OCI-LY1 (cell line): ENCODE data around the gene HOXD13.

ENCODE experiments used
- H2AFZ ChIP-seq: fragments of 200-600 bp; sonication (generic), shearing (Covaris generic); 2 replicates; pipeline ENCODE4 v1.6.0; 2014; ENCODE audit warnings: antibody characterized with exemption, mild to moderate bottlenecking, low read length
- H3F3A ChIP-seq: fragments of 200-600 bp; sonication (generic), shearing (Covaris generic); 2 replicates; pipeline ENCODE4 v1.6.0; 2014; ENCODE audit warnings: mild to moderate bottlenecking, antibody characterized with exemption, low read length, moderate library complexity; ENCODE audit not compliant: insufficient read depth
- H3K27ac ChIP-seq: fragments of 200-600 bp; sonication (generic); 2 replicates; pipeline ENCODE4 v1.5.1; 2014; ENCODE audit warnings: low read length, mixed run types, mild to moderate bottlenecking, low read depth; ENCODE audit not compliant: poor library complexity, severe bottlenecking
- H3K27me3 ChIP-seq: fragments of 200-600 bp; sonication (generic); 2 replicates; pipeline ENCODE4 v1.6.0; 2014; ENCODE audit warnings: antibody characterized with exemption, mild to moderate bottlenecking, low read length, moderate library complexity; ENCODE audit not compliant: insufficient read depth
- H3K36me3 ChIP-seq: fragments of 200-600 bp; sonication (generic); 2 replicates; pipeline ENCODE4 v1.6.1; 2014; ENCODE audit warnings: mild to moderate bottlenecking, antibody characterized with exemption, low read length, moderate library complexity, mixed read lengths; ENCODE audit not compliant: insufficient read depth
- H3K4me1 ChIP-seq: fragments of 200-600 bp; sonication (generic); 2 replicates; pipeline ENCODE4 v1.5.1; 2014; ENCODE audit warnings: mild to moderate bottlenecking, low read length, moderate library complexity; ENCODE audit not compliant: insufficient read depth, severe bottlenecking
- H3K4me2 ChIP-seq: fragments of 200-600 bp; sonication (generic), shearing (Covaris generic); 2 replicates; pipeline ENCODE4 v1.6.1; 2014; ENCODE audit warnings: low read length
- H3K4me3 ChIP-seq: fragments of 200-600 bp; sonication (generic); 2 replicates; pipeline ENCODE4 v1.5.1; 2014; ENCODE audit warnings: low read length, low read depth, mild to moderate bottlenecking, mixed read lengths; ENCODE audit not compliant: poor library complexity, severe bottlenecking
- H3K79me2 ChIP-seq: fragments of 200-600 bp; shearing (Covaris generic); 2 replicates; pipeline ENCODE4 v1.6.1; 2016; ENCODE audit warnings: mixed run types, low read length, mixed read lengths; ENCODE audit not compliant: insufficient read depth
- H3K9ac ChIP-seq: fragments of 200-600 bp; sonication (generic), shearing (Covaris generic); 2 replicates; pipeline ENCODE4 v1.6.1; 2014; ENCODE audit warnings: mild to moderate bottlenecking, low read length, mixed read lengths
- H3K9me2 ChIP-seq: fragments of 200-600 bp; sonication (generic), shearing (Covaris generic); 2 replicates; pipeline ENCODE4 v1.6.1; 2014; ENCODE audit warnings: low read depth, mild to moderate bottlenecking, low read length, mixed read lengths
- H3K9me3 ChIP-seq: fragments of 200-600 bp; shearing (Covaris generic); 2 replicates; pipeline ENCODE4 v1.6.1; 2014; ENCODE audit warnings: low read length, mixed read lengths
- H4K20me1 ChIP-seq: fragments of 200-600 bp; sonication (generic), shearing (Covaris generic); 2 replicates; pipeline ENCODE4 v1.6.0; 2016; ENCODE audit warnings: mild to moderate bottlenecking, low read length; ENCODE audit not compliant: insufficient read depth
- EZH2 ChIP-seq: fragments of 200-600 bp; sonication (generic), shearing (Covaris generic); IDR thresholded peaks from 2 replicates; pipeline ENCODE4 v1.8.0; 2017; ENCODE audit warnings: borderline replicate concordance, mixed run types, mild to moderate bottlenecking, antibody characterized with exemption, low read length, moderate library complexity, mixed read lengths
- TF ChIP-seq, protein P1 (sequence below): fragments of 200-600 bp; sonication (generic), shearing (Covaris generic); IDR thresholded peaks from 2 replicates; pipeline ENCODE4 v1.5.1; 2017; ENCODE audit warnings: mild to moderate bottlenecking, antibody characterized with exemption, low read length, moderate library complexity, mixed read lengths

HOXD13 gene

DNA sequence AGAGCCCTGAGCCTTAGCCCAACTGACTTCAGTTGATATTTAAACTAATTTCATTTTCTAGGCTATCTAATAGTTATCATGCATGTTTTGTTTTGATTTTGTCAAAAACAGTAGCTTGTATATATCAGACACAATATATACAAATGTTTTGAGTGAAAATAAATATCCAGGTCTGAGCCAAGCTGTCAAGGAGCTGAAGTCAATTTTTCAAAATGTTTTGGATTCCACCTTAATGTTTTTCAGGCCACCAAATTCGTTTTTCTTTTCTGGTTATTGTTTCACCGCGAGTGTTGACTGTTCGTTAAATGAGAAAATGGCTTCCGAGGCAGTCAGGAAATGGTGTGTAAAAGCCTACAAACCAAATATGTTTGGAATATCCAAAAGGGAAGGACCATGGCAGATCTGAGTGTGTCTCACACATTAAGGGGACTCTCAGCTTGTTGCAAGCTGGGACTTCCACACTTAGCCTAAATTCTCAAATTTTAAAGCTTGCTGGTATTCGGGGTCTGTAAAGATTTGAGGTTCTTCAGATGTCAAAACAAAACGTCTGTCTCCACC, 9.9 kb downstream of the HOXD13 start:
- Histone ChIP-seq H2AFZ (no peak overlapping the region), H3K4me2 (no peak overlapping the region), H3K9me2 (no peaks in the 10 kb centered on the region), H3K4me1 (peaks cover 8% of the 10 kb centered on the region), H3K9me3 (no peaks in the 10 kb centered on the region), H3K36me3 (no peaks in the 10 kb centered on the region), H4K20me1 (no peaks in the 10 kb centered on the region), H3K27ac (no peak overlapping the region), H3K9ac (no peak overlapping the region), H3K79me2 (no peaks in the 10 kb centered on the region), H3K4me3 (no peak overlapping the region), H3F3A (no peaks in the 10 kb centered on the region), H3K27me3 (no peaks in the 10 kb centered on the region)
- no peak for TF ChIP-seq EZH2
- TF ChIP-seq, protein P1, sequence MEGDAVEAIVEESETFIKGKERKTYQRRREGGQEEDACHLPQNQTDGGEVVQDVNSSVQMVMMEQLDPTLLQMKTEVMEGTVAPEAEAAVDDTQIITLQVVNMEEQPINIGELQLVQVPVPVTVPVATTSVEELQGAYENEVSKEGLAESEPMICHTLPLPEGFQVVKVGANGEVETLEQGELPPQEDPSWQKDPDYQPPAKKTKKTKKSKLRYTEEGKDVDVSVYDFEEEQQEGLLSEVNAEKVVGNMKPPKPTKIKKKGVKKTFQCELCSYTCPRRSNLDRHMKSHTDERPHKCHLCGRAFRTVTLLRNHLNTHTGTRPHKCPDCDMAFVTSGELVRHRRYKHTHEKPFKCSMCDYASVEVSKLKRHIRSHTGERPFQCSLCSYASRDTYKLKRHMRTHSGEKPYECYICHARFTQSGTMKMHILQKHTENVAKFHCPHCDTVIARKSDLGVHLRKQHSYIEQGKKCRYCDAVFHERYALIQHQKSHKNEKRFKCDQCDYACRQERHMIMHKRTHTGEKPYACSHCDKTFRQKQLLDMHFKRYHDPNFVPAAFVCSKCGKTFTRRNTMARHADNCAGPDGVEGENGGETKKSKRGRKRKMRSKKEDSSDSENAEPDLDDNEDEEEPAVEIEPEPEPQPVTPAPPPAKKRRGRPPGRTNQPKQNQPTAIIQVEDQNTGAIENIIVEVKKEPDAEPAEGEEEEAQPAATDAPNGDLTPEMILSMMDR, result no peak

DNA sequence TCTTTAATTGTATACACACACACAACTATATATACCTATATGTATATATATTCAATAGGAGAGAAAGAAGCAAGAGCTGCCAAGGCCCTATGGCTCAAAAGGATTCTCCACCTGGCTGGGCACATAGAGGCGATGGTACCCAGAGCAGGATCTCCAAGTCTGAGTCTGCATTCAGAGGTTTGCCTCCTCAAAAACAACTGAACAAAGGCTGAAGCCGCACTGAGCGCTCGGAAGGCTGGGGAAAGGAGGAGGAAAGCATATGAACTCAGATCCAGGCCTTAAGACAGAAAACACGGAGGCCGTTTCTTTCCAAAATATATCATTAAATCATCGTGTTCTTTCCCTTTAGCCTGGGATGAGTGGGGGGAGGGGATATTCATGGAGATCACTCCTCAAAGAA, 10.7 kb downstream of the HOXD13 start:
- no peak overlapping the region for H3K4me2 ChIP-seq
- H3F3A ChIP-seq, result no peaks in the 10 kb centered on the region
- no peaks in the 10 kb centered on the region for H4K20me1 ChIP-seq
- no peak overlapping the region for H3K27ac ChIP-seq
- TF ChIP-seq, protein P1, result no peak
- no peak for TF ChIP-seq EZH2
- H3K36me3 ChIP-seq, result no peaks in the 10 kb centered on the region
- no peaks in the 10 kb centered on the region for H3K9me2 ChIP-seq
- no peak overlapping the region for H3K4me3 ChIP-seq
- no peaks in the 10 kb centered on the region for H3K9me3 ChIP-seq
- no peak overlapping the region for H3K9ac ChIP-seq
- H3K27me3 ChIP-seq, result no peaks in the 10 kb centered on the region
- no peaks in the 10 kb centered on the region for H3K79me2 ChIP-seq
- peaks cover 5% of the 10 kb centered on the region for H3K4me1 ChIP-seq
- H2AFZ ChIP-seq, result no peak overlapping the region

DNA sequence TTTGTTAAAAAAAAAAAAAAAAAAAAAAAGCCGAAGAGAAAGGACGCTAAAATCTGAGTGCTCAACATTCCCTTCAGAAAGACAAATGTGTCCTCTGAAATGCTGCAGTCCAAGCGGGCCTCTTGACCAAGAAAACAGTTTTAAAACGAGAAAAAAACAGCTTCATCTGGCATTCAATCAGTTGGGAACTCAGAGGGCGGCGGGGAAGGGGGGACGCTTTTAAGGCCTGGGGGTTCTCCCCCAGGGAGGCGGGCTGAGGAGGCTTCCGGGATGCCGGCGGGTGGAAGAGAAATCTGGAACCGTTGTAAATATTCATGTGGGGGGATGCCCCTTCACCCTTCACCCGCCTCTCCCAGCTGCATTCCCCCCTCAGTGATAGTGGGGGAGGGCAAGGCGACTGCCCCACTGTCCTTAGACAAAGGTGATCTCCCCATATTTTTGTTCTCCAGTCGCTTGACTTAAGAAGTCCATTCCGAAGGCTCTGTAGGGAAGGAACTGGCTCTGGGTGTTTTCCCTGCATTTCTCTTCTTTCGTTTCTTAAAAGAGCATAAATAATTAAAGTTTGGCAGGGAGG, 11.3 kb downstream of the HOXD13 start:
- no peaks in the 10 kb centered on the region for H3K79me2 ChIP-seq
- TF ChIP-seq EZH2, result no peak
- TF ChIP-seq, protein P1, result no peak
- no peaks in the 10 kb centered on the region for H3F3A ChIP-seq
- H2AFZ ChIP-seq, result no peak overlapping the region
- H4K20me1 ChIP-seq, result no peaks in the 10 kb centered on the region
- H3K27ac ChIP-seq, result no peak overlapping the region
- no peaks in the 10 kb centered on the region for H3K36me3 ChIP-seq
- no peak overlapping the region for H3K4me2 ChIP-seq
- H3K9ac ChIP-seq, result no peak overlapping the region
- H3K27me3 ChIP-seq, result no peaks in the 10 kb centered on the region
- H3K4me3 ChIP-seq, result no peak overlapping the region
- peaks cover 5% of the 10 kb centered on the region for H3K4me1 ChIP-seq
- no peaks in the 10 kb centered on the region for H3K9me3 ChIP-seq
- H3K9me2 ChIP-seq, result no peaks in the 10 kb centered on the region
